ENCODE measurements around the gene MEIS2. TPM values are rescaled to one million over a fixed set of nuclear protein-coding genes. Genes with fewer than 3 reads are reported as not detected.

Gene MEIS2
- total RNA-seq, 4 donors from 2014 or later, result 9.0 to 18.5 (median 16.3) TPM

- H3K4me3 ChIP-seq, result no peak overlapping the region
- DNase-seq (ENCODE audit: low spot score in 2 of 2), result no peak
- 8% methylated on average over 4 of the region's 4 CpGs for WGBS
- TF ChIP-seq POLR2AphosphoS5 (IDR thresholded peaks at IDR 0.05) (no peak), EP300 (IDR thresholded peaks at IDR 0.05) (no peak), CTCF (IDR thresholded peaks at IDR 0.05) (no peak)
- no peaks in the 10 kb centered on the region for H3K36me3 ChIP-seq
- peaks cover 7% of the 10 kb centered on the region for H3K27me3 ChIP-seq
- no peaks in the 10 kb centered on the region for H3K4me1 ChIP-seq
- H3K9me3 ChIP-seq, result no peaks in the 10 kb centered on the region
- H3K27ac ChIP-seq, result no peak overlapping the region
Measured at GRCh38 chr15:36844534-36844998, 255.8 kb downstream of the MEIS2 start.

- TF ChIP-seq POLR2AphosphoS5 (IDR thresholded peaks at IDR 0.05), result no peak
- TF ChIP-seq EP300 (IDR thresholded peaks at IDR 0.05), result no peak
- TF ChIP-seq CTCF (IDR thresholded peaks at IDR 0.05), result no peak
- no peak for TF ChIP-seq POLR2A (IDR thresholded peaks at IDR 0.05)
- Histone ChIP-seq H3K4me3 (no peak overlapping the region), H3K27ac (no peak overlapping the region), H3K9me3 (no peaks in the 10 kb centered on the region), H3K4me1 (no peaks in the 10 kb centered on the region), H3K27me3 (peaks cover 7% of the 10 kb centered on the region), H3K36me3 (no peaks in the 10 kb centered on the region)
- 78% methylated on average over 3 of the region's 3 CpGs for WGBS
- DNase-seq (ENCODE audit: low spot score in 2 of 2), result no peak
Measured at GRCh38 chr15:36843822-36844221, 256.5 kb downstream of the MEIS2 start.

GRCh38 chr15:36841193-36841592 lies 259.2 kb downstream of the MEIS2 start:
- H3K9me3 ChIP-seq, result no peaks in the 10 kb centered on the region
- peaks cover 7% of the 10 kb centered on the region for H3K27me3 ChIP-seq
- 60% methylated on average over 5 of the region's 5 CpGs for WGBS
- no peaks in the 10 kb centered on the region for H3K4me1 ChIP-seq
- no peak overlapping the region for H3K27ac ChIP-seq
- TF ChIP-seq CTCF (IDR thresholded peaks at IDR 0.05) (no peak), EP300 (IDR thresholded peaks at IDR 0.05) (no peak), POLR2A (IDR thresholded peaks at IDR 0.05) (no peak), POLR2AphosphoS5 (IDR thresholded peaks at IDR 0.05) (no peak)
- no peak for DNase-seq (ENCODE audit: low spot score in 2 of 2)
- H3K36me3 ChIP-seq, result no peaks in the 10 kb centered on the region
- H3K4me3 ChIP-seq, result no peak overlapping the region

Measured in suprapubic skin (tissue), 4 donors.